ENCODE data around the gene MIGA2. TPM values are rescaled to one million over a fixed set of nuclear protein-coding genes. Genes with fewer than 3 reads are reported as not detected.
A peak's percentile ranks its signal among the peaks of the same experiment; 100 is the strongest.

The MIGA2 gene
- total and polyA plus RNA-seq, 4 experiments from 2014 or later: 6.6 to 84.2 (median 46.1) TPM

DNA sequence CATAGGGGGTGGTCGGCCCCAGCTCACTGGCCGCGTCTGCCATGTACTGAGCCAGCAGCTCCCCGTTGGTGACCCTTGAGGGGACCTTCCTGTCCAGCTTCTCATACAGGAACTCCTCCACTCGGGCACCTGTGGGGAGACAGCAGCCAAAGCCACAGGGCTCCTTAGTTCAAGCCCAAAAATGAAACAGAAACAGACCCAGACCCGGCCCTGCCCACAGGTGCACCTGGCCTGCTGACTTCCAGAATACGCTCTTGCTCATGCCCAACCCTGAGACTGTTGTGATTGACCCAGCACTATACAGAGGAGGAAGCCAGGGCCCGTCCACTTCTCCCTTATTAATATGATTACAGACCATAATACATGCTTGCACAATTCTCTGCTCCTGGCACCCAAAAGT is 15.3 kb upstream of the MIGA2 start:
- Histone ChIP-seq H3K27ac (ENCODE audit: low read depth, low read length) (no peak overlapping the region), H3K27me3 (ENCODE audit: insufficient read depth, low read length) (no peaks in the 10 kb centered on the region), H3K4me1 (ENCODE audit: insufficient read depth, low read length) (peaks cover 4% of the 10 kb centered on the region), H3K9me3 (ENCODE audit: control insufficient read depth in 1 of 2, low read length in 2 of 2) (no peaks in the 10 kb centered on the region), H3K4me3 (ENCODE audit: low read length in 2 of 2) (no peak overlapping the region), H3K36me3 (ENCODE audit: insufficient read depth, low read length) (no peaks in the 10 kb centered on the region)
- Mint-ChIP-seq H3K4me3 (no peak overlapping the region), H3K27me3 (no peaks in the 10 kb centered on the region), H3K4me1 (peaks cover 9 to 24% (median 17%) of the 10 kb centered on the region in 4 donors), H3K9me3 (no peaks in the 10 kb centered on the region), H3K36me3 (peaks cover 4 to 17% of the 10 kb centered on the region in 2 donors), H3K27ac (peak overlapping the region in 2 of 7 donors; percentile 13 to 83)
- intact Hi-C loops (cut with micrococcal nuclease): no loop called here
- ChIA-PET CTCF (ENCODE audit: partially characterized antibody) (interaction anchor here (0.6 to 0.9 kb wide), 2 partner anchors 157 to 214 kb away, joined by 3 read pairs; no protein-coding TSS in a partner anchor), POLR2A (ENCODE audit: partially characterized antibody) (no interaction called here)
- DNase-seq: no peak

DNA sequence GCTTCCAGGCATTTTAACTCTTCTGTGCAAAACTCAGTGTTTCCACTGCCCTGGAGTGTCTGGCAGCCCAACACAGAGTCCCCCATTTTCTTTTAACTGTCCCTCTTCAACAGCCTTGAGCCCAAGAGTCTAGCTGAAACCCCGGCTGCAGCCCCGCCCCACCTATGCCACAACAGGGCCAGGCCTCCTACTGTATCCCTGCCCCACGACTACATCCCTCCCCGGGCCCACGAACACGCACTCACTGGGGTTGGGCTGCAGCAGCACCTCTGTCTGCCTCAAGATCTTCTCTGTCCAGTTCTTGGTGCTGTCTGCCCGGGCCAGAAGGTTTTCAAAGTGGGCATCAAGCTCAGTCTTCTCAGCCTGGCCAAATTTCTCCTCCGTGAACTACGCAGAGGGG is 14.4 kb upstream of the MIGA2 start:
- ChIA-PET CTCF (ENCODE audit: partially characterized antibody) (no interaction called here), POLR2A (ENCODE audit: partially characterized antibody) (interaction anchor here (1.6 kb wide), 1 partner anchor 14 kb away, joined by 5 read pairs; the partner anchor contains the start of gene MIGA2)
- Mint-ChIP-seq H3K36me3 (peaks cover 4 to 17% of the 10 kb centered on the region in 2 donors), H3K27me3 (no peaks in the 10 kb centered on the region), H3K27ac (peak overlapping the region in 2 of 7 donors; percentile 65 to 72), H3K4me3 (peak overlapping the region in 1 of 8 donors; percentile 37), H3K4me1 (peaks cover 12 to 32% (median 22%) of the 10 kb centered on the region in 4 donors), H3K9me3 (no peaks in the 10 kb centered on the region)
- H3K27me3 ChIP-seq (ENCODE audit: insufficient read depth, low read length): no peaks in the 10 kb centered on the region
- no peaks in the 10 kb centered on the region for H3K9me3 ChIP-seq (ENCODE audit: control insufficient read depth in 1 of 2, low read length in 2 of 2)
- H3K36me3 ChIP-seq (ENCODE audit: insufficient read depth, low read length): no peaks in the 10 kb centered on the region
- no peak for DNase-seq
- H3K4me1 ChIP-seq (ENCODE audit: insufficient read depth, low read length): peaks cover 13% of the 10 kb centered on the region
- no peak overlapping the region for H3K27ac ChIP-seq (ENCODE audit: low read depth, low read length)
- intact Hi-C loops (cut with micrococcal nuclease): no loop called here
- H3K4me3 ChIP-seq (ENCODE audit: low read length in 2 of 2): no peak overlapping the region

DNA sequence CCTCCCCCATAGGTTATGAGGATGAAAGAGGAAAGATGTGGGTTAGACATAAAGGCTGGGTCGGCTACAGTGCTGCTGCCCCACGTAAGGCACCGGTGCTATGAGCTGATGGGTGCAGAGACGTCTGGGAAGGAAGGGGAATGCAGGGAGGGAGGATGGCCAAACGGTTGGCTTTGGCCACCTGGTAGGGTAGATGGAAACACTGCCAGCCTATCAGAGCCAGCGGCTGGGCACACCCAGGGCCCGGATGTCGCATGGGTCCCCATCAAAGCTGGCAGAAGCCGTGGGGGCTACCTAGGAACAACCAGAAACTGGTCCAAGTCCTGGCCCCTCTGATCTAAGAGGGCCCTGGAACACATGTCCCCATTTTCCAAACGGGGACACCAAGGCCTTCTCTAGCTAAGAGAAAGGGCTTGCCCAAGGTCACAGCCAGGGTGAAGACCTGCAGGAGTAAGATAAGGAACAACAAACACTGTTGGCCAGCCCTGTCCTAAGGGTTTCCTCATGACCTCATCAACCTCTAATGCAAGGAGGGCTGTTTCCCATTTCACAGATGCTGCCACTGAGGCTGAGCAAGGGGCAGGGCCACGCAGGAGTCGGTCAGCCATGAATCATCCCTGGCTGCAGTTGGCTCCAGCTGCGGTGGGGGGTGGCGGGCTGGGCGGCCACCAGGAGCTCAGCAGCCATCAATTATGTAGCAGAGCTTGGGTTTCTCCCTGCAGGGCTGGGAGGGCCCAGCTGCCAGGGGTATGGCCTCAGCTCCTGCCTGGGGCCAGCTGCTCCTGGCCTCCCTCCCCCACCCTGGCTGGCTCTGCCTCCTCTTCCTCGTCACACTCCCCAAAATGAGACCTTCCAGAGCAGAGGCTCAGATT is 13.2 kb upstream of the MIGA2 start:
- Histone ChIP-seq H3K4me3 (ENCODE audit: low read length in 2 of 2) (no peak overlapping the region), H3K27me3 (ENCODE audit: insufficient read depth, low read length) (no peaks in the 10 kb centered on the region), H3K9me3 (ENCODE audit: control insufficient read depth in 1 of 2, low read length in 2 of 2) (no peaks in the 10 kb centered on the region), H3K4me1 (ENCODE audit: insufficient read depth, low read length) (peaks cover 20% of the 10 kb centered on the region), H3K27ac (ENCODE audit: low read depth, low read length) (no peak overlapping the region), H3K36me3 (ENCODE audit: insufficient read depth, low read length) (no peaks in the 10 kb centered on the region)
- Mint-ChIP-seq H3K4me3 (peak overlapping the region in 1 of 8 donors; percentile 52), H3K27ac (peak overlapping the region in 4 of 7 donors; percentile 24 to 74 (median 48)), H3K4me1 (peaks cover 17 to 38% (median 27%) of the 10 kb centered on the region in 4 donors), H3K36me3 (peaks cover 4 to 12% of the 10 kb centered on the region in 2 donors), H3K9me3 (no peaks in the 10 kb centered on the region), H3K27me3 (no peaks in the 10 kb centered on the region)
- no peak for DNase-seq
- ChIA-PET CTCF (ENCODE audit: partially characterized antibody) (interaction anchor here (1.2 to 1.3 kb wide), 2 partner anchors 15 to 19 kb away, joined by 3 to 8 read pairs; no protein-coding TSS in a partner anchor), POLR2A (ENCODE audit: partially characterized antibody) (interaction anchor here (1.6 kb wide), 1 partner anchor 13 kb away, joined by 5 read pairs; the partner anchor contains the start of gene MIGA2)
- intact Hi-C loops (cut with micrococcal nuclease): no loop called here

DNA sequence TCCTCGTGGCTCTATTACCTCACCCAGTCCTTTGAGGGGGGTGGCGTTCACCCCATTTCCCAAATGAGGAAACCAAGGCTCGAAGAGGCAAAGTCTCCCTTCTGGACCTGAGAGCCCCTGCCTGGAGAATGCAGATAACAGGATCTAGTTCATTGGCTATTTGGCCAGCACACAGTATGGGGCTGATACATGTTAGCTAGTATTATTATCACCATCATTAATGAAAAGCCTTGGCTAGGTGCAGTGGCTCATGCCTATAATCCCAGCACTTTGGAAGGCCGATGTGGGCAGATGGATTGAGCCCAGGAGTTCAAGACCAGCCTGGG is 12.6 kb upstream of the MIGA2 start:
- Histone ChIP-seq H3K36me3 (ENCODE audit: insufficient read depth, low read length) (no peaks in the 10 kb centered on the region), H3K4me1 (ENCODE audit: insufficient read depth, low read length) (peaks cover 20% of the 10 kb centered on the region), H3K27me3 (ENCODE audit: insufficient read depth, low read length) (no peaks in the 10 kb centered on the region), H3K27ac (ENCODE audit: low read depth, low read length) (no peak overlapping the region), H3K4me3 (ENCODE audit: low read length in 2 of 2) (no peak overlapping the region), H3K9me3 (ENCODE audit: control insufficient read depth in 1 of 2, low read length in 2 of 2) (no peaks in the 10 kb centered on the region)
- no peak for DNase-seq
- H3K4me3 Mint-ChIP-seq: no peak overlapping the region
- H3K9me3 Mint-ChIP-seq: no peaks in the 10 kb centered on the region
- peaks cover 16 to 38% (median 27%) of the 10 kb centered on the region in 4 donors for H3K4me1 Mint-ChIP-seq
- no peak overlapping the region for H3K27ac Mint-ChIP-seq
- CTCF ChIA-PET (ENCODE audit: partially characterized antibody): interaction anchor here (1.2 kb wide), 1 partner anchor 16 kb away, joined by 3 read pairs; no protein-coding TSS in a partner anchor
- H3K27me3 Mint-ChIP-seq: no peaks in the 10 kb centered on the region
- POLR2A ChIA-PET (ENCODE audit: partially characterized antibody): no interaction called here
- intact Hi-C loops (cut with micrococcal nuclease): no loop called here
- H3K36me3 Mint-ChIP-seq: peaks cover 2 to 11% of the 10 kb centered on the region in 2 donors

DNA sequence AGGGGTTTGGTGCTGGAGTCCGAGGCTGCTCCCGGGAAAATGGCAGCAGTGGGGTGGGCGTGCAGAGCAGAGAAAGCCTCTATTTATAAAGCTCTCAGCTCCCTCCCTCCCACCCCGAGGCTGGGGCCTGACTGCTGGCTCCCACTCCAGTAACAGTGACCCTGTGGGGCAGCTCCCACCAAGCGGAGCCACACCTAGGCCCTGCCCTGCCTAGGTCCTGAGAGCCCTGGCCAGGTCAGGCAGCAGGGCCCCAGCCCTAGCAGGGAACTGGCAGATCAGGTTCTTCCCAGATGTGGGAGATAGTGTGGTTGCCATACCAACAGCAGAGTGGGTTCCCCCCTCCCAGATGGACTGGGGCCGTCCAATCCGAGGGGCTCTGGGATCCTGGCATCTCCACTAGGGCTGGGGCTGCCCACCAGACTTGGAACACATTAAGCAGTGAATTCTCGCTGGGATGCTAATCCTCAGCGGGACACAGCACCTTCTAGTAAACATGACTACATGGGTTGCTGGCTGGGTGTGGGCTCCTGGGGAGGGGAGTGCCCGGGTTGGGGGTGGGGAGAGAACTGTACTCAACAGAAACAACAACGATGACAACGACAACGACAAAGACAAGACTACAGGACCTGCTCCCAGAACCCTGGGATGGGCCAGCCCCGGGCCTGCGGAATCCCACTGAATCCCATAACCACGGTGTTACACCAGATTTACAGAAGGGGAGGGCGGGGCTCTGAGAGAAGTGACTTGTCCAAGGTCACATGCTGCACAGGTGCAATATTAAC is 9.8 kb upstream of the MIGA2 start:
- DNase-seq: no peak

DNA sequence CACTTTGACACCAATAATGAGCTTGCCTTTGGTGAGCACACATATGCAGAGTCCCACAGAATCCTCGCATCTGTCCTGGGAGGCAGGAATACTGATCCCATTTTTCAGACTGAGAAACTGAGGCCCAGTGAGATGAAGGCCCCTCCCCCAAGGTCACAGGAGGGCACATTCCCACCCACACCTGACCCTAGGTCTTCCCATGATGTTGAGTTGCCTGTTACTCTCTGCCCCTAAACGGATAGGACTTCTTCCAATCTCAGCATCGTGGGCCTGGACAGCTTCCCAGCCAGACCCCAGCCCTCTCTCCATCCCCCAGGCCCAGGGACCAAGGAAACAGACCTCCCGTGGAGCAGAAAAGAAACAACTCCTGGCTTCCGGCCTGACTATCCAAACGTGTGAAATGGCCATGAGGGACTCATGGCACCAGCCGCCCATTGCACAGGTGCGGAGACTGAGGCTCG is 9.2 kb upstream of the MIGA2 start:
- no peaks in the 10 kb centered on the region for H3K36me3 ChIP-seq (ENCODE audit: insufficient read depth, low read length)
- peak overlapping the region; percentile 78 to 90 (median 85) for H3K27ac Mint-ChIP-seq
- no peaks in the 10 kb centered on the region for H3K9me3 ChIP-seq (ENCODE audit: control insufficient read depth in 1 of 2, low read length in 2 of 2)
- peaks cover 20% of the 10 kb centered on the region for H3K4me1 ChIP-seq (ENCODE audit: insufficient read depth, low read length)
- H3K27ac ChIP-seq (ENCODE audit: low read depth, low read length): peak overlapping the region; percentile 34
- DNase-seq: no peak
- H3K4me3 Mint-ChIP-seq: peak overlapping the region; percentile 79 to 92 (median 84)
- ChIA-PET POLR2A (ENCODE audit: partially characterized antibody) (interaction anchor here (0.7 to 2.3 kb wide), 10 partner anchors 8 to 656 kb away, joined by 3 to 23 read pairs (median 4); partner anchors contain the start of genes DOLPP1, IER5L, MIGA2 and URM1), CTCF (ENCODE audit: partially characterized antibody) (interaction anchor here (1.2 kb wide), 1 partner anchor 19 kb away, joined by 4 read pairs; no protein-coding TSS in a partner anchor)
- peak overlapping the region; percentile 37 to 52 for H3K4me3 ChIP-seq (ENCODE audit: low read length in 2 of 2)
- peaks cover 19 to 35% (median 27%) of the 10 kb centered on the region in 4 donors for H3K4me1 Mint-ChIP-seq
- no peaks in the 10 kb centered on the region for H3K9me3 Mint-ChIP-seq
- intact Hi-C loops (cut with micrococcal nuclease): loop anchor here (5.0 kb wide), 1 partner anchor 475 kb away; the partner anchor contains the start of gene SPTAN1
- H3K27me3 Mint-ChIP-seq: no peaks in the 10 kb centered on the region
- H3K27me3 ChIP-seq (ENCODE audit: insufficient read depth, low read length): no peaks in the 10 kb centered on the region
- H3K36me3 Mint-ChIP-seq: no peaks in the 10 kb centered on the region

More for the DNA sequence above, 9.8 kb upstream of the MIGA2 start:
- Mint-ChIP-seq H3K27me3 (no peaks in the 10 kb centered on the region), H3K27ac (peak overlapping the region; percentile 78 to 90 (median 85)), H3K4me1 (peaks cover 19 to 39% (median 29%) of the 10 kb centered on the region in 4 donors), H3K4me3 (peak overlapping the region; percentile 79 to 92 (median 84)), H3K9me3 (no peaks in the 10 kb centered on the region), H3K36me3 (peaks cover 0 to 4% of the 10 kb centered on the region in 2 donors)
- Histone ChIP-seq H3K36me3 (ENCODE audit: insufficient read depth, low read length) (no peaks in the 10 kb centered on the region), H3K4me3 (ENCODE audit: low read length in 2 of 2) (peak overlapping the region; percentile 37 to 52), H3K27ac (ENCODE audit: low read depth, low read length) (peak overlapping the region; percentile 34), H3K4me1 (ENCODE audit: insufficient read depth, low read length) (peaks cover 20% of the 10 kb centered on the region), H3K27me3 (ENCODE audit: insufficient read depth, low read length) (no peaks in the 10 kb centered on the region), H3K9me3 (ENCODE audit: control insufficient read depth in 1 of 2, low read length in 2 of 2) (no peaks in the 10 kb centered on the region)
- CTCF ChIA-PET (ENCODE audit: partially characterized antibody): no interaction called here
- POLR2A ChIA-PET (ENCODE audit: partially characterized antibody): interaction anchor here (2.0 to 2.3 kb wide), 2 partner anchors 9 to 54 kb away, joined by 15 to 23 read pairs; partner anchors contain the start of genes DOLPP1 and MIGA2
- intact Hi-C loops (cut with micrococcal nuclease): loop anchor here (5.0 kb wide), 1 partner anchor 474 kb away; the partner anchor contains the start of gene SPTAN1

Data from CD4-positive, alpha-beta memory T cell (primary cell).